Stomach (tissue), 4 donors: Measurements from ENCODE around the gene CKB.

Source experiments
- POLR2A ChIP-seq, 4 donors: fragments of 450-650 bp; IDR thresholded peaks; one replicate each; pipeline ENCODE4 v1.6.1; 2016; ENCODE audit warnings: antibody characterized with exemption in 4 of 4, control low read depth in 2 of 4, mild to moderate bottlenecking in 1 of 4, moderate library complexity in 1 of 4
- POLR2AphosphoS5 ChIP-seq, 3 donors: sonication (generic); formaldehyde crosslinking; IDR thresholded peaks; one replicate each; pipeline ENCODE4 v1.6.1; 2016; ENCODE audit warnings: antibody characterized with exemption in 3 of 3
- TF ChIP-seq, protein P1 (sequence below), 7 experiments: fragments of 450-650 bp in 4 of 7; fragments of 200-600 bp in 3 of 7; sonication (generic) in 3 of 7; IDR thresholded peaks; one replicate each; pipeline ENCODE4 v1.5.1; 2016 to 2019; ENCODE audit warnings: antibody characterized with exemption in 7 of 7, control low read depth in 2 of 7, mild to moderate bottlenecking in 1 of 7

DNA sequence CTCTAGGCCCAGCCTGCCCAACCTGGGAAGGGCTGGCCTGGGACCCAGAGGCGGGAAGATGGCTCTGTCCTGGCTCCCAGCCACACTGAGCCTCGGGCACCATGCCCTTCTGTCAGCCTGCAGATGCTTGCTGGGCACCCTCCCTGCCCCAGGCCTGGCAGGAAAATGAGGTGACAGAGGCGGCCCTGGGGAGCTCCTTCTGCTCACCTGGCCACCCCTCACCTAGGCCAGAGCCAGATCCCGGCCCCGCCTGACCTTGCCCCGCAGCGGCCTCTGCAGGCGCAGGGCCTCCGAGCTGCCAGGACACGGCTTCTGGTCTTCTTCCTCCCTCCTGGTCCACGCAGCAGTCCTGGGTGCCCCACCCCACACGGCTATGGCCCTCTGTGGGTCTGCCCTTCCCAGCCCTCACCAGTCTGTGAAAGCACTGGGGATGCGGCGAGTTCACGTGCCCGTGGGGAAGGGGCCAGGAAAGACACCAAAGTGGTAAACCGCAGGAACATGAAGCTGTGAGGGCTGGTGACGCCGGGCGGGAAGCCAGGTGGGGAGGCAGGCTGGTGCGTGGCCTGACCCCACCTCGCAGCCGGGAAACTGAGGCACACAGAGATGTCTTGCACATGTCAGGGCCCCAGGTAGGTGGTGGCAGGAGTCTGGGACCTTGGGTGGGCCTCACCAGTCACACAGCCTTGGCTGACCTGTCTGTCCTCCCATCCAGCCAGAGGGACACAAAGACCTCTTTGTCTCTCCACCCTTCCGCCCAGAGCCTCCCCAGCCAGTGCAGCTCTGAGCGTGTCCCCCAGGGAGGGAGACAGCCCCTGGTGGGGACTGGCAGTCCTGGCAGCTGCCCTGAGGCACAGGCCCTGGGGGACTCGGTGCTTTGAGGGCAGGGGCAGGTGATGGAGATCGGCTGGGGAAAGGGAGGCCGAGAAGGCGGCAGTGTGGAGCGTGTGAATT, 27.0 kb upstream of the CKB start:
- TF ChIP-seq, protein P1, sequence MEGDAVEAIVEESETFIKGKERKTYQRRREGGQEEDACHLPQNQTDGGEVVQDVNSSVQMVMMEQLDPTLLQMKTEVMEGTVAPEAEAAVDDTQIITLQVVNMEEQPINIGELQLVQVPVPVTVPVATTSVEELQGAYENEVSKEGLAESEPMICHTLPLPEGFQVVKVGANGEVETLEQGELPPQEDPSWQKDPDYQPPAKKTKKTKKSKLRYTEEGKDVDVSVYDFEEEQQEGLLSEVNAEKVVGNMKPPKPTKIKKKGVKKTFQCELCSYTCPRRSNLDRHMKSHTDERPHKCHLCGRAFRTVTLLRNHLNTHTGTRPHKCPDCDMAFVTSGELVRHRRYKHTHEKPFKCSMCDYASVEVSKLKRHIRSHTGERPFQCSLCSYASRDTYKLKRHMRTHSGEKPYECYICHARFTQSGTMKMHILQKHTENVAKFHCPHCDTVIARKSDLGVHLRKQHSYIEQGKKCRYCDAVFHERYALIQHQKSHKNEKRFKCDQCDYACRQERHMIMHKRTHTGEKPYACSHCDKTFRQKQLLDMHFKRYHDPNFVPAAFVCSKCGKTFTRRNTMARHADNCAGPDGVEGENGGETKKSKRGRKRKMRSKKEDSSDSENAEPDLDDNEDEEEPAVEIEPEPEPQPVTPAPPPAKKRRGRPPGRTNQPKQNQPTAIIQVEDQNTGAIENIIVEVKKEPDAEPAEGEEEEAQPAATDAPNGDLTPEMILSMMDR (IDR thresholded peaks at IDR 0.05): no peak
- TF ChIP-seq POLR2A (IDR thresholded peaks at IDR 0.05) (no peak), POLR2AphosphoS5 (IDR thresholded peaks at IDR 0.05) (no peak)
